RKO (cell line): ENCODE data around the gene CD8B.
"Not testable (repeated sequence)": the region's sequence is repeated elsewhere in the genome, so short reads cannot be mapped to it uniquely, and the experiment has no call there.

Experiments
- DNase-seq: peaks from one replicate; pipeline ENCODE4 v3.0.0-alpha.2; 2016; ENCODE audit warnings: low spot score

CD8B gene

GRCh38 chr2:86861628-86862379 is at the start of gene CD8B:
CD8B (minus strand) TSS chr2:86861886; CDS start chr2:86861865, 21 bp downstream.
- not testable (repeated sequence) for DNase-seq

- not testable (repeated sequence) for DNase-seq
These were observed 44.2 kb upstream of the CD8B start for GRCh38 chr2:86905868-86906267.

- DNase-seq = not testable (repeated sequence)
These were observed 39.0 kb upstream of the CD8B start for GRCh38 chr2:86900687-86901086.

- DNase-seq = not testable (repeated sequence)
These were observed 24.3 kb upstream of the CD8B start for GRCh38 chr2:86886026-86886425.

- not testable (repeated sequence) for DNase-seq
These were observed 21.2 kb upstream of the CD8B start for GRCh38 chr2:86882865-86883264.

GRCh38 chr2:86882118-86882665 is 20.5 kb upstream of the CD8B start:
- not testable (repeated sequence) for DNase-seq

GRCh38 chr2:86878986-86879385 is 17.3 kb upstream of the CD8B start:
- DNase-seq = not testable (repeated sequence)

GRCh38 chr2:86870941-86871340 is 9.3 kb upstream of the CD8B start:
- not testable (repeated sequence) for DNase-seq

- DNase-seq = not testable (repeated sequence)
These were observed 7.3 kb upstream of the CD8B start for GRCh38 chr2:86868895-86869468.

GRCh38 chr2:86862380-86862703 is 656 bp upstream of the CD8B start:
- not testable (repeated sequence) for DNase-seq

GRCh38 chr2:86861175-86861574 is 511 bp downstream of the CD8B start:
- not testable (repeated sequence) for DNase-seq

GRCh38 chr2:86860573-86860972 is 1.1 kb downstream of the CD8B start:
- DNase-seq = not testable (repeated sequence)

- not testable (repeated sequence) for DNase-seq
These were observed 4.0 kb downstream of the CD8B start for GRCh38 chr2:86857688-86858087.

GRCh38 chr2:86856498-86856897 is 5.2 kb downstream of the CD8B start:
- DNase-seq = not testable (repeated sequence)

GRCh38 chr2:86855981-86856380 is 5.7 kb downstream of the CD8B start:
- DNase-seq = not testable (repeated sequence)

- DNase-seq = not testable (repeated sequence)
These were observed 10.1 kb downstream of the CD8B start for GRCh38 chr2:86851581-86851980.

- not testable (repeated sequence) for DNase-seq
These were observed 19.0 kb downstream of the CD8B start for GRCh38 chr2:86842607-86843234.

- DNase-seq = not testable (repeated sequence)
These were observed 20.4 kb downstream of the CD8B start for GRCh38 chr2:86841330-86841729.

- DNase-seq = not testable (repeated sequence)
These were observed 21.7 kb downstream of the CD8B start for GRCh38 chr2:86839871-86840548.

GRCh38 chr2:86839455-86839854 is 22.2 kb downstream of the CD8B start:
- DNase-seq = not testable (repeated sequence)

GRCh38 chr2:86837714-86838113 is 24.0 kb downstream of the CD8B start:
- DNase-seq = not testable (repeated sequence)
